GM12878 (cell line): ENCODE results near the gene CDC14B. TPM values are rescaled to one million over a fixed set of nuclear protein-coding genes. Genes with fewer than 3 reads are reported as not detected.

Source experiments
- ATAC-seq: fragments of 200-7000 bp; cut with Tn5 transposase; 3 replicates; pipeline ENCODE4 v1.9.1; 2020; ENCODE audit warnings: mild to moderate bottlenecking, moderate library complexity
- BruUV-seq: library from RNA; stranded (reverse); fragments of 400-500 nt; replicated peaks from 2 replicates; lab custom pipeline; 2021; lab: Mats Ljungman, UMichigan
- CTCF ChIA-PET: fragments of 300-600 bp; sonication (Branson Sonifier 250); formaldehyde crosslinking; extraction: SDS; loops from one replicate; lab custom pipeline; 2021; ENCODE audit warnings: inconsistent platforms; lab: Yijun Ruan, JAX
- POLR2A ChIA-PET: fragments of 350-600 bp; formaldehyde crosslinking; extraction: SDS; loops from one replicate; lab custom pipeline; 2021; ENCODE audit warnings: inconsistent platforms; lab: Charles Lee
- RAD21 ChIA-PET: fragments of 300-600 bp; sonication (Branson Sonifier 250); formaldehyde crosslinking; loops from one replicate; lab custom pipeline; 2023; ENCODE audit warnings: antibody characterized with exemption; ENCODE audit not compliant: unreplicated experiment; lab: Charles Lee
- SMC1A ChIA-PET: fragments of 300-600 bp; sonication (Branson Sonifier 250); formaldehyde crosslinking; loops from one replicate; lab custom pipeline; 2023; ENCODE audit not compliant: unreplicated experiment, uncharacterized antibody; lab: Charles Lee
- DNase-seq: peaks from one replicate; pipeline ENCODE4 v3.0.0-alpha.2; 2011; ENCODE audit warnings: low read depth, low spot score
- FAIRE-seq: peaks from 3 replicates; lab custom pipeline; 2011; peaks lifted over from hg19 to GRCh38; lab: Jason Lieb, UNC
- H2AFZ ChIP-seq: 2 replicates; pipeline ENCODE4 v1.6.0; 2011; ENCODE audit warnings: low read depth, low read length, control low read depth; ENCODE audit not compliant: control insufficient read depth
- H3K27ac ChIP-seq: 2 replicates; pipeline ENCODE4 v1.5.1; 2011; ENCODE audit warnings: control low read depth; ENCODE audit not compliant: control insufficient read depth, insufficient read depth
- H3K27me3 ChIP-seq, 2 experiments: replicated peaks in 1 of 2; 2 replicates each; pipeline versions ENCODE4 v1.6.0 to v1.6.1; 2011; ENCODE audit warnings: low read length in 1 of 2; ENCODE audit not compliant: control insufficient read depth in 2 of 2, insufficient read depth in 2 of 2
- H3K36me3 ChIP-seq, 2 experiments: 2 replicates each; pipeline ENCODE4 v1.5.1; 2011; ENCODE audit warnings: low read length in 1 of 2; ENCODE audit not compliant: control insufficient read depth in 2 of 2, insufficient read depth in 2 of 2
- H3K4me1 ChIP-seq: 2 replicates; pipeline ENCODE4 v1.6.1; 2011; ENCODE audit warnings: mild to moderate bottlenecking, low read length, moderate library complexity, mixed read lengths; ENCODE audit not compliant: control insufficient read depth, insufficient read depth
- H3K4me2 ChIP-seq: 2 replicates; pipeline ENCODE4 v1.6.0; 2011; ENCODE audit warnings: control low read depth; ENCODE audit not compliant: control insufficient read depth, insufficient read depth
- H3K4me3 ChIP-seq: fragments of 200-600 bp; sonication (generic); 2 replicates; pipeline ENCODE4 v1.5.1; 2016
- H3K79me2 ChIP-seq: 2 replicates; pipeline ENCODE4 v1.6.0; 2011; ENCODE audit warnings: low read length; ENCODE audit not compliant: control insufficient read depth, insufficient read depth
- H3K9ac ChIP-seq: 2 replicates; pipeline ENCODE4 v1.8.0; 2011; ENCODE audit warnings: low read length, control low read depth, mixed read lengths; ENCODE audit not compliant: control insufficient read depth, insufficient read depth
- H3K9me3 ChIP-seq: replicated peaks from 3 replicates; pipeline ENCODE4 v1.5.1; 2011; ENCODE audit warnings: mild to moderate bottlenecking, low read length; ENCODE audit not compliant: control insufficient read depth, insufficient read depth
- H4K20me1 ChIP-seq: 2 replicates; pipeline ENCODE4 v1.6.0; 2011; ENCODE audit not compliant: control insufficient read depth, insufficient read depth
- CBFB ChIP-seq: IDR thresholded peaks from 2 replicates; pipeline ENCODE4 v1.6.1; 2016; ENCODE audit warnings: antibody characterized with exemption, low read depth
- KAT2A ChIP-seq: conservative IDR thresholded peaks from 2 replicates; pipeline ENCODE4 v1.6.1; 2011; ENCODE audit warnings: low read depth, low read length; ENCODE audit not compliant: control insufficient read depth
- RAD51 ChIP-seq: fragments of 450-650 bp; IDR thresholded peaks from 2 replicates; pipeline ENCODE4 v1.6.1; 2016; ENCODE audit warnings: moderate library complexity, mild to moderate bottlenecking, inconsistent platforms
- RUNX3 ChIP-seq: IDR thresholded peaks from 2 replicates; pipeline ENCODE4 v1.6.1; 2012; ENCODE audit warnings: low read length, inconsistent platforms
- SIX5 ChIP-seq: IDR thresholded peaks from 2 replicates; pipeline ENCODE4 v1.6.1; 2011; ENCODE audit warnings: mild to moderate bottlenecking, low read depth, low read length, moderate library complexity; ENCODE audit not compliant: severe bottlenecking
- whole genome bisulfite sequencing: methylation state at CpG from one replicate; pipeline ENCODE4 v1.1.6; 2016; ENCODE audit warnings: low lambda C conversion rate; ENCODE audit not compliant: insufficient replicate concordance, insufficient coverage; ENCODE audit errors: missing lambda C conversion rate; 5-methylcytosine and 5-hydroxymethylcytosine counted together
- in situ Hi-C: fragments of 300-500 bp; cut with MboI; formaldehyde crosslinking; loops from 9 replicates; pipeline ENCODE4 v1.14.3; 2018; ENCODE audit warnings: mixed read lengths
- intact Hi-C: fragments of 100-400 bp; cut with micrococcal nuclease; formaldehyde crosslinking; loops from one replicate; pipeline ENCODE4 v1.14.2; 2022; ENCODE audit not compliant: unreplicated experiment
- polyA plus RNA-seq, 11 experiments: library from polyadenylated mRNA; depleted of rRNA in 4 of 11; unstranded in 6 of 11; stranded (reverse) in 5 of 11; fragments of >200 nt; fragmentation: Nextera tagmentation in 4 of 11; fragmentation: Illumina TruSeq in 1 of 11; extraction: Ambion mirVana in 4 of 11; extraction: Trizol in 1 of 11; gene quantifications; 1 replicate in 1 of 11; 2 replicates in 10 of 11; pipeline versions ENCODE4 v1.2.1 to v1.2.3, GENCODE V29; 2011 to 2016; ENCODE audit warnings: inconsistent platforms in 2 of 11, missing spikeins in 2 of 11, low read depth in 1 of 11
- total RNA-seq, 4 experiments: library from RNA; depleted of rRNA in 3 of 4; stranded (reverse); fragments of >200 nt in 3 of 4; fragmentation: Illumina TruSeq in 1 of 4; extraction: Trizol in 1 of 4; gene quantifications; 2 replicates each; pipeline versions ENCODE4 v1.2.1 to v1.2.3, GENCODE V29; 2013 to 2021

CDC14B gene
- total and polyA plus RNA-seq, 10 of the 15 experiments (the other 5 are each of a cell fraction or from before 2014, with no cell fraction given), result 3.7 to 11.7 (median 6.2) TPM

DNA sequence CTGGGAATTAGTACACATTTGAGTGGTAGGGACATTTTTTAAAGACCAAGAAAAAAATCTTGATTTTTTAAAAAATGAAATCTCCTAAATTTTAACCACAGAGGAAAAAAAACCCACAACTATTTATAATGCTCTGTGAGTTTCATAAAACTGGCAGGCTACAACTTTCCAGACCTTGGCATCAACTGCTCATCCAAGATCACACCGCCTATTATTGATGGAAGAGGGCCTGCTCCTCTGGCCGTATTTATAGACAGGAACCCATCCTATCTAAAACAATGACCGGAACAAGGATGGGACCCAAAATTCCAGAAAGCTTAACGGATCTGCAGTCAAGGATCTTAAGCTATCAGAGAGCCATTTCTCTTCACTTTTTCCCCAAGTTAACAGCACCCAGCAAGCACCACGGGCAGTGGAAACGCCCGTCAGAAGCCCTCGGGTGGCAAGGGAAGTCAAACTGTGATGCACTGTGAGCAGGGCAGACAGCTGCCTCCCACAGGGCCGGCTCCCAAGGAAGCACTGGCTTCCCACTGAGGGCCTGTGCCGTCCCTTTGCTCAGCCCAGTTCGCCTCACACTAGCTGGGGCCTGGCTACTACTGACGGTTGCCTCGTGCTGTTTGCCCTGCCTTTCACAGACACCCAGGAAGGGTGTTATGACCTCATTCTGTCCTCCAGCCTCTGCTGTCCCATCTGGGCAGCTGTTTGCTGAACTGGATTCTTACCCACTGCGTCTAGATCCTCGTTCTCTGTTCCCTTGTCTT is 62.8 kb downstream of the CDC14B start:
- ATAC-seq, result peak; percentile 21
- no peak for DNase-seq
- WGBS, result 55% methylated on average over 15 of the region's 15 CpGs
- Histone ChIP-seq H3K9ac (no peak overlapping the region), H3K4me2 (no peak overlapping the region), H3K27me3 (no peaks in the 10 kb centered on the region; a peak in 1 of 4 replicates), H4K20me1 (no peaks in the 10 kb centered on the region), H2AFZ (no peak overlapping the region), H3K79me2 (no peaks in the 10 kb centered on the region), H3K9me3 (no peaks in the 10 kb centered on the region), H3K36me3 (no peaks in the 10 kb centered on the region), H3K27ac (no peak overlapping the region), H3K4me3 (no peak overlapping the region), H3K4me1 (no peaks in the 10 kb centered on the region)
- SMC1A ChIA-PET, result interaction anchor here (0.7 to 1.0 kb wide), 5 partner anchors 9 to 1046 kb away, joined by 3 to 5 read pairs (median 3); no protein-coding TSS in a partner anchor
- POLR2A ChIA-PET, result interaction anchor here (1.1 kb wide), 1 partner anchor 9 kb away, joined by 3 read pairs; no protein-coding TSS in a partner anchor
- TF ChIP-seq SIX5, result no peak
- no peak for TF ChIP-seq KAT2A
- FAIRE-seq, result no peak
- in situ Hi-C loops, result no loop called here
- CTCF ChIA-PET, result interaction anchor here (1.3 to 4.3 kb wide), 4 partner anchors 10 to 114 kb away, joined by 3 to 17 read pairs (median 5); no protein-coding TSS in a partner anchor
- BruUV-seq, result no TSS peak
- intact Hi-C loops, result no loop called here
- RAD21 ChIA-PET, result interaction anchor here (1.4 kb wide), 1 partner anchor 9 kb away, joined by 8 read pairs; no protein-coding TSS in a partner anchor

DNA sequence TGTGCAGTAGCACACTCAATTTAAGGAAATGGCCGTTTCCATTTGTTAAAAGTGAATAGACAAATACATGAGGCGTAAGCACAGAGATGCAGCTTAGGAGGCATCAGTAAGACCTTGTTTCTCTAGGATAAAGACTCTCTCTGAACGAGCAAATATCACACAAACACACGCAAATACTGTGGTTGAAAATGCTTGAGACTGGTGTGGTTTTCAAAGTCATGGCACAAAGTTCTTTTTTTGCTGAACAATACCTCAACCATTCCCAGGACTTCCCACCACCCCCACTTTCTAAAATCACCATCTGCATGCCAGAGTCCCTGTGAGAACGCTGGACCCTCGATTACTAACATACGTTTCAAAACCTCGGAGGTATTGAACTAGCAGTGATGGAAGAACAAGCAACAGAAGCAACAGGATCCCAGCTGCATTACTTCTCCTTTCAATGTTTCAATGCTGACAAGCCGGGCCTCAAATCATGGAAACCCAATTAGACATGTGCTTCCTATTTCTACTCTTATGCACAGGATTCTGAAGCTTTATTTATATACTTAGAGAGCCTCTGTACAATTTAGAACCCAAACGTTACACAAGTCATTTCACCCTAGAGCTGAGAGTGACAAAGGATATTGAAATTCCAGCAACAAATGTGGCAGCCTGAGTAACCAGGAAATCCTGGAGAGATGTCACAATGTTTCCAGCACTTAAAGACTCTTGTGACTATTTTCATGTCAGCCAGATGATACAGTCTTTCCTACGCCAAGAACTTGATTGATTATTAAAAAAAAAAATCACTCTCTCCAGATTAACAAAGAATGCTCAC is 63.9 kb downstream of the CDC14B start:
- no peaks in the 10 kb centered on the region for H4K20me1 ChIP-seq
- H3K4me1 ChIP-seq, result no peaks in the 10 kb centered on the region
- no TSS peak for BruUV-seq
- no peaks in the 10 kb centered on the region for H3K36me3 ChIP-seq
- in situ Hi-C loops, result no loop called here
- no peak overlapping the region for H3K27ac ChIP-seq
- H3K9ac ChIP-seq, result no peak overlapping the region
- SMC1A ChIA-PET, result interaction anchor here (0.7 to 1.6 kb wide), 5 partner anchors 9 to 1045 kb away, joined by 3 to 5 read pairs (median 3); no protein-coding TSS in a partner anchor
- H3K4me3 ChIP-seq, result no peak overlapping the region
- WGBS, result 49% methylated on average over 11 of the region's 11 CpGs
- TF ChIP-seq RAD51 (no peak), CBFB (0 out of 2 replicates have a peak, but pooled peaks have one; percentile 29), RUNX3 (peak; percentile 56; the same call in 1 of the 2 replicates)
- TF ChIP-seq, all 136 proteins: peak for 2
- ChIA-PET CTCF (interaction anchor here (0.7 to 4.3 kb wide), 4 partner anchors 11 to 113 kb away, joined by 3 to 17 read pairs (median 4); no protein-coding TSS in a partner anchor), RAD21 (interaction anchor here (0.6 to 1.7 kb wide), 4 partner anchors 10 to 113 kb away, joined by 3 to 4 read pairs (median 3); no protein-coding TSS in a partner anchor), POLR2A (interaction anchor here (0.5 to 1.5 kb wide), 3 partner anchors 10 to 103 kb away, joined by 4 read pairs; no protein-coding TSS in a partner anchor)
- Histone ChIP-seq H3K4me2 (no peak overlapping the region), H3K9me3 (no peaks in the 10 kb centered on the region), H2AFZ (no peak overlapping the region), H3K27me3 (peaks cover 0 to 1% of the 10 kb centered on the region in 2 experiments; a peak in 1 of 4 replicates), H3K79me2 (no peaks in the 10 kb centered on the region)
- DNase-seq, result no peak
- ATAC-seq, result peak; percentile 33
- no peak for FAIRE-seq
- intact Hi-C loops, result no loop called here
